GM18502 (cell line): Measurements from ENCODE around the gene GNA14.
"Not testable (repeated sequence)": the region's sequence is repeated elsewhere in the genome, so short reads cannot be mapped to it uniquely, and the experiment has no call there.

Experiments
- ATAC-seq: cut with Tn5 transposase; IDR thresholded peaks from one replicate; pipeline ENCODE4 v1.9.1; 2021; ENCODE audit warnings: mild to moderate bottlenecking; ENCODE audit not compliant: unreplicated experiment, poor library complexity

The GNA14 gene

DNA sequence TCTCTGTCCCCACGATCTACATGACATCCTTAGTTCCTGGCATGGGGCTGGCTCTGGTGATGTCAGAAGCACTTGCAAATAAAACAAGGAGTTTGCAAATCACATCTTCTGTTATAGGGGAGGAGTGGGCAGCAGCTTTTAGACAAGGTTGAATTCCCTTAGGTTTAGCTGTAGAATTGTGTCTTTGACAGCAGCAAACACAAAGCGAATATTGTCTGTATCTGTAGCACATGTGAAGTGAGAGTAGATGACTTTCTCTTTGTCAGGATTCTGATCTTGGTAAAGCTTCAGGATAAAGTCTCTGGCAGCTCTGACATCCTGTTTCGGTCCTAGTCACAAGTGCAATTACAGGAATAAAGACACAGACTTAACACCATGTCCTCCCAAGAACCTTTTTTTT is 224.3 kb downstream of the GNA14 start:
- no peak for ATAC-seq

GRCh38 chr9:77422969-77423368 is 225.2 kb downstream of the GNA14 start:
- ATAC-seq = no peak

DNA sequence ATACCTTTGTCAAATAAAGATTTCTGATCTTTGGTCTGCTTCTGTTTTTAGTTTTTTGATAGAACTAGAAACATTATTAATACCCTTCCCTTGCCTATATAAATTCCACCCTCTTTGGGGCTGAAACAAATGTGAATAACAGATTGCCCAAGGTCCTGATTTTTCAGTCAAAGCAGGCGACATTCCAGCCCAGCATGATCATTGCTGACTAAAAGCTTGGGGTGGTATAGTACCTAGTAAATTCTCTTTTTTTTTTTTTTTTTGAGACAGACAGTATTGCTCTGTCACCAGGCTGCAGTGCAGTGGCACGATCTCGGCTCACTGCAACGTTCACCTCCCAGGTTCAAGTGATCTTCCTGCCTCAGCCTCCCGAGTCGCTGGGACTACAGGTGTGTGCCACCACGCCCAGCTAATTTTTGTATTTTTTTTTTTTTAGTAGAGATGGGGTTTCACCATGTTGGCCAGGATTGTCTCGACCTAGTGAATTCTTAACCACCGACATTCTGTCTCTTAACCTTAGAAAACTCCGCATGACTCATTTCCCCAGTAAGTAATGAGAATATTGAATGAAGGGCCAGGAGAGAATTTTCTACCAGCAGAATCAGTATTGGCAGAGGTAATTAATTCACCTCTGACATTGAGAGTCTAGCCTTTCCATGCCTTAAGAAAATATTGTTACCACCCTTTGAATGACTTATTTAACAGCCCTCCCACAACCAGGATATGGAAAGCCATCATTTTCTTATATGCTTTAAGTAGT is 226.4 kb downstream of the GNA14 start:
- no peak for ATAC-seq

- no peak for ATAC-seq
Observed at GRCh38 chr9:77420641-77421040, 227.5 kb downstream of the GNA14 start.

DNA sequence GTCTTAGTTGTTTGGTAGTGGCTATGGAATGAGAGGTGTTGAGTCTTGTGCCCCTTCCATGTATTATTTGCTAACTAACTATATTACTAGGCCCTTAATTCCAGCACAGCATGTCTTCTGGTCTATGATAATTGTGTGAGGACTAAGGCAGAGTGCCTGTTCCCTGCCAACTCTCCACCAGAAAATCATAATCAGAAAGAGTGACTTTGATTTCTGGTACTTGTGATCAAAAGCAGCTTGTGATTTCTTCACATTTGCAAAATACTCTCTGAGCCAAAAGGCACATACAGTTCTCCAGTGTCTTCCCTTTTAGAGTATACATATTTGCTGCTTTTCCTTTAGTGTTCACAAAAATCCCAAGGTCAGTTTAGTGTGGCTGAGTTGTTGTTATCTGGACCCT is 229.9 kb downstream of the GNA14 start:
- ATAC-seq = no peak

DNA sequence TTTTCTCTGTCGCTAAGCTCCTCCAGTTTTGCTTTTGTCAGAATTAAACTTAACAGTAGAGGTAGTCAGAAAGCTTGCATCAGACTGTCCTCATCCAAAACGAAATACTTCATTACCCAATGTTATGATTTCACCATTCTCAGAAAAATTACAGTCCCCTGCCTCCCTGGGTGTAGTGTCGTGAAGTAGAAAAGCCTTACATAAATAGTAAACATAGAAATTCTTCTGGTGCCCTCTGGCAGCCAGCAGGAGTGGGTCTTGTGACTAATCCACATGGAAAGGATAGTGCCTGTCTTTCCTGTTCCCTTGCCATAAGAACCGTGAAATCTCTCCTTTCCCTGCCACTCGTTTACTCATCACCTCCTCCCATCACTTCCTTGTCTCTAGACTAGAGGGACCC is 230.6 kb downstream of the GNA14 start:
- no peak for ATAC-seq

DNA sequence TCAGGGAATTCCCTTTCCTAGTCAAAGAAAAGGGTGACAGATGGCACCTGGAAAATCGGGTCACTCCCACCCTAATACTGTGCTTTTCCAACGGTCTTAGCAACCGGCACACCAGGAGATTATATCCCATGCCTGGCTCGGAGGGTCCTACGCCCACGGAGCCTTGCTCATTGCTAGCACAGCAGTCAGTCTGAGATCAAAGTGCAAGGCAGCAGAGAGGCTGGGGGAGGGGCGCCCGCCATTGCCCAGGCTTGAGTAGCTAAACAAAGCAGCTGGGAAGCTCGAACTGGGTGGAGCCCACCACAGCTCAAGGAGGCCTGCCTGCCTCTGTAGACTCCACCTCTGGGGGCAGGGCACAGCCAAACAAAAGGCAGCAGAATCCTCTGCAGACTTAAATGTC is 239.6 kb downstream of the GNA14 start:
- not testable (repeated sequence) for ATAC-seq

GRCh38 chr9:77403239-77403638 is 244.9 kb downstream of the GNA14 start:
- ATAC-seq = no peak

DNA sequence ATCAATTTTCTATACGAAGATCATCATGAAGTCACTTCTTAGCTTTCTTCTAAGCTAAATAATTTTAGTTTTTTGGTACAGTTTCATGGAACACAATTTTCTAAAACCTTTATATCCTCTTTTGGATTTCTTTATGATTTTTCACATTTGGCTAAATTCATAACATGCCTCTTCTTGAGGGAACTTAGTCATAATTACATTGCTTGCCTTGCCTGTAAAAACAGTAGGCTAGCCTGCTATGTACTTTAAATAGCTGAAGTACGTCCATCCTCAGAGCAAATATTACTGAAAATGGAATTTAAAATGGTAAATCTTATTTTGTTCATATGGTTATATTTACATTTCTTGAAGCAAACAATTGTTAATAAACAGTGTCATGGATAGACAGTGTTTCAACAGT is 245.8 kb downstream of the GNA14 start:
- no peak for ATAC-seq

GRCh38 chr9:77399964-77400363 is 248.2 kb downstream of the GNA14 start:
- no peak for ATAC-seq

DNA sequence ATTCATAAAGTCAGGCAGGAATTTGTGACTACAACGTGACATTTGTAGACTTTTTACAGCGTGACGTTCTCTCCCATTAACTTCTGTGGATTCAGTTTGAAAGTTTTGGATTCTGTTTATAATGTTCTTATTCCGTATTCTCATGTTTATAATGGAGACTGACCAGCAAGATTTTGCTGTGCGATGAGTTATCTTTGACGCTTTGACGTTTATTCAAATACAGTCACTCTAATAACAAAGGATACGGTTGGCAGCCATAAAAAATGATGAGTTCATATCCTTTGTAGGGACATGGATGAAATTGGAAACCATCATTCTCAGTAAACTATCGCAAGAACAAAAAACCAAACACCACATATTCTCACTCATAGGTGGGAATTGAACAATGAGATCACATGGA is 249.5 kb downstream of the GNA14 start:
- ATAC-seq = not testable (repeated sequence)

- no peak for ATAC-seq
Observed at GRCh38 chr9:77392328-77392727, 255.8 kb downstream of the GNA14 start.

DNA sequence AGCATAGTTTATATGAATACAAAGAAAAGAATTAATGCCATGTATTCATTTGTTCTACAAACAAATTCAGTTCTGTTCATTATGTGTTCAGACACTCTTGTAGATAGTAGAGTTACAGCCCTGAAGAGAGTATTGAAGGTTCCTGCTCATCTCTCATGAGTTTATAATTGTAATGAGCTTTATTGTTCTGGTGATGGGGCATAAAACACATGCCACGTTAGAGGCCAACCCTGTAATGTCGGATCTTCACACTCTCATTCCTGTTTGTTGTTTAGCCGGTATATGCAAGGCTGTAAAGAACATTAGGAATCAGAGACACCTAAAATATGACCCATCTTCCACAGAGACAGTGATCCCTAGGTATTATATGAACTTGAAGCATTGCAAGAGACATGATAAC is 256.3 kb downstream of the GNA14 start:
- ATAC-seq = no peak

DNA sequence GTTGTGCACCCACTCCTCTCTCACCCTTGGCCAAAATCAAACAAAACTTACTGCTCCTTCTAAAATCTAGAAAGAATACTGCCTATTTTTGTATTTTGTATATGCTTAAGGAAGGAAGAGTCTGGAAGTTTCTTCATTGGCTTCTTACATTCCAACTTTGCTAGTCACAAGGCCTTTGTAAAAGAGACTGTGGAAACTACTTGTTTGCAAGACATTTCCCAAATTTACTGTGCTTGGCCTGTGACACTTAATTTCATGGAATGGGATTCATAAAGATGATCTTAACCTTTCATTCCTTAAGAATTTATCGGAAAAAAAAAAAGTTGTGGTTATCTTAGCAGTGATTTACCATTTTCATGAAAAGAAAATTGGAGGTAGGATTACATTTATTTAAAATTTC is 261.9 kb downstream of the GNA14 start:
- no peak for ATAC-seq

DNA sequence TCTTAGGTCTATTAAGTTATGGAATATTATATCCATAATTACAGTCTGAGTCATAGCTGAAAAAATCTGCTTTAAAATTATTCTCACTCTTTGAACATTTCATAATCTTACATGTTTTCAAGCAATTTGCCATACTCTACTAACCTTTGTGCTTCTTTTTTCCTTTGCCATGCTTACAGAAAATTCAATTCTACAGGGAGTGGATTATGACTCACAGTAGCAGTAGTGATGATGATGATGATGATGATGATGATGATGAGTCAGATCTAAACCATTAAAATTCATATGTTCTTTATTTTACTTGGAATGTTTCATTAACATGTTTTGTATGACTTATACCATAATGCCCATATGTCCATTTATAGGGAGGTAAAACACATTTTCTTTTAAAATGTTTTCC is 263.7 kb downstream of the GNA14 start:
- no peak for ATAC-seq

- no peak for ATAC-seq
Observed at GRCh38 chr9:77375956-77376532, 272.1 kb downstream of the GNA14 start.

DNA sequence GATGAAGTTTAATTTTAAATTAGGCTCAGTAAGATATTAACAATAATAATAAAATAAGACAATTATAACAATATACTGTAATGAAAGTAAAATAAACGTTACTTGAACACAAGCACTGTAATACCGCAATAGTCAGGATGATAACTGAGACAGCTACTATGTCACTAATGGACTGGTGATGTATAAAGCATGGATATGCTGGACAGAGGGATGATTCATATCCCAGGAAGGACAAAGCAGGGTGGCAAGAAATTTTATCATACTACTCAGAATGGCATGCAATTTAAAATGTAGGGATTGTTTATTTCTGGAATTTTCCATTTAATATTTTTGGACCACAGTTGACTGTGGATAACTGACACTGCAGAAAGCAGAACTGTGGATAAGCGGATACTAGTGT is 273.9 kb downstream of the GNA14 start:
- ATAC-seq = no peak
